Urinary bladder (tissue), 4 donors: ENCODE results near the gene FASTKD1. TPM values are rescaled to one million over a fixed set of nuclear protein-coding genes. Genes with fewer than 3 reads are reported as not detected.

ENCODE experiments used
- DNase-seq: peaks from one replicate; pipeline ENCODE4 v3.0.0-alpha.2; 2015; ENCODE audit errors: extremely low spot score
- H3K27ac ChIP-seq: one replicate; pipeline ENCODE4 v1.5.1; 2013; ENCODE audit warnings: low read depth, mild to moderate bottlenecking, moderate library complexity
- H3K36me3 ChIP-seq: one replicate; pipeline ENCODE4 v1.6.1; 2013; ENCODE audit warnings: mild to moderate bottlenecking, moderate library complexity; ENCODE audit not compliant: insufficient read depth
- H3K4me1 ChIP-seq: one replicate; pipeline ENCODE4 v1.6.1; 2013; ENCODE audit warnings: mild to moderate bottlenecking, moderate library complexity; ENCODE audit not compliant: insufficient read depth
- H3K4me3 ChIP-seq: one replicate; pipeline ENCODE4 v1.5.1; 2013; ENCODE audit warnings: low read depth, low read length
- WGBS: extraction: QIAGEN DNeasy Blood & Tissue Kit; methylation state at CpG from one replicate; pipeline ENCODE4 v1.1.7; 2013; 5-methylcytosine and 5-hydroxymethylcytosine counted together
- polyA plus RNA-seq: library from polyadenylated mRNA; stranded (reverse); fragments of 200-250 nt; gene quantifications from one replicate; pipeline ENCODE4 v1.2.3, GENCODE V29; 2013
- total RNA-seq: library from RNA; depleted of rRNA; stranded (reverse); fragments of >200 nt; gene quantifications from one replicate; pipeline ENCODE4 v1.2.3, GENCODE V29; 2014
- donor health status: healthy with polysubstance abuse.
- donor health status: healthy.

FASTKD1 gene
- total and polyA plus RNA-seq, 2 donors: 10.7 to 46.1 TPM

- WGBS: 60% methylated on average over 8 of the region's 8 CpGs
- H3K27ac ChIP-seq: no peak overlapping the region
- no peak overlapping the region for H3K4me3 ChIP-seq
- H3K36me3 ChIP-seq: no peaks in the 10 kb centered on the region
- peaks cover 2% of the 10 kb centered on the region for H3K4me1 ChIP-seq
- no peak for DNase-seq
Observed at GRCh38 chr2:169509955-169510354, 63.7 kb downstream of the FASTKD1 start.

DNA sequence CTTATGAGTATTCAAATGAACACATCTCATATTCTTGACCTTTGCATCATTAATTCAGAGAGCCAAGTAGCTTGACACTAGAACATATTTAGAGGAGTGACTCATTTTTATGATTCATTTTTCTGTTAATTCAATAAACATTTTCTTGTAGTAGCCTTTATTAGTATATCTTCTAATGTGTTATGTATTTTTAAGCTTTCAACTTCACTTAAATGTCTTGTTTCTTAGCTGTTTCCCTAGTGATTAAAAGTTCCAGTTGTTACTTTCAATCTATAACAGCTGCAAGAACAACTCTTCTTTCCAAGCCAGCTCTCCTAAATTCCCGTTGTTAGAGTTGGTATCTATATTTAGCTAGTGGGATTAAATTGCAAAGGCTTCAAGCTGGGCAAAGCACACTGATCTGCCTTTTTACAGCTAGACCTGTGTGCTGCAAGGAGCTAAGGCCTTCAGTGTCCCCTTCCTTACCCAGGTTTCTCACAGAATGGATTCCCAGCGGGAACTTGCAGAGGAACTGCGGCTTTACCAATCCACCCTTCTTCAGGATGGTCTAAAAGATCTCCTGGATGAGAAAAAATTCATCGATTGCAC is 64.3 kb downstream of the FASTKD1 start, which contains the start of gene KLHL41:
KLHL41 (plus strand) TSS at position 405 of the 588 bp plus-strand sequence; CDS start at position 482, 77 bp downstream.
- Histone ChIP-seq H3K4me3 (no peak within 1 kb of the TSS), H3K36me3 (no peaks in the 10 kb centered on the region), H3K27ac (no peak within 1 kb of the TSS), H3K4me1 (peaks cover 2% of the 10 kb centered on the region)
- 56% methylated on average over 4 of the region's 4 CpGs for WGBS
- DNase-seq: no peak

DNA sequence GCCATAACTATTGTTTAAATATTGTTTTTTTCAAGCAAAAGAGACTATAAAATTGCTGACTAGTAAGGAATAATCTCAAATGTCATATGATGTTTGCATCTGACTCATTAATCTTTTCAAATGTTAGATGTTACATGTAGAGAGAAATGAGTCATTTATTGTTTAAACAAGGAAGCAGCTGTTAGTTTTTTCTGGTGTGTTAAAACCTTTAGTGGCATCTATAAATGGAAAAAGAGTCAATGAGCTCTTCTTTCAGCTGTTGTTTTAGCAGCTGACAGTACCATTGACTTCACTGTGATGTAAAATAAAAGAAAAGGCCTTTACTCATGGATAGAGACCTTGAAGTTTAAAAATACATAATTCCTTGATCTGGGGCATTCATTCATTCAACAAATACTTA is 66.0 kb downstream of the FASTKD1 start:
- no peak for DNase-seq
- Histone ChIP-seq H3K4me3 (no peak overlapping the region), H3K36me3 (no peaks in the 10 kb centered on the region), H3K27ac (no peak overlapping the region), H3K4me1 (peaks cover 2% of the 10 kb centered on the region)

- DNase-seq: no peak
- no peak overlapping the region for H3K27ac ChIP-seq
- no peaks in the 10 kb centered on the region for H3K36me3 ChIP-seq
- no peak overlapping the region for H3K4me3 ChIP-seq
- WGBS: 98% methylated on average over 19 of the region's 19 CpGs
- peaks cover 1% of the 10 kb centered on the region for H3K4me1 ChIP-seq
Observed at GRCh38 chr2:169504651-169505050, 69.0 kb downstream of the FASTKD1 start.

DNA sequence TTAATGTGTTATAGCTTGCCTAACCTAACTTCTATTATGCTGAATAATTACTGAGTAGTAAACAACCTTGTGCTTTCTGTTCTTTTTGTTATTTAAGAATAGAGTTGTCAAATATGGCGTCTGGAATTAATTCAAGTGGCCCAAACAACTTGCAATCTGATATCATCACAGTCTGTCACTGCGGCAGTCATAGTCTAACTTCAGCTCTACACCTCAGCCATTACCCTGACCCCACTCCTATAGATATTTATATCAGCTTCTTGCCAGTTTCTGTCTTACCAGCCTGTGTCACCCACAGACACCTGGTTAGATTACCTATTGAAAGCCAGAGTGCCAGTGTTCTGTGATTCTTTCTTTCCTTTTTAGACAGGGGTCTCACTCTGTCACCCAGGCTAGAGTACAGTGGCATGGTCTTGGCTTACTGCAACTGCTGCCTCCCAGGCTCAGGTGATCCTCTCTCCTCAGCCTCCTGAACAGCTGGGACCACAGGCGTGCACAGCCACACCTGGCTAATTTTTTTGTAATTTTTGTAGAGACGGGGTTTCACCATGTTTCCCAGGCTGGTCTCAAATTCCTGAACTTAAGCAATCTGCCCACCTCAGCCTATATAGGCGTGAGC is 78.2 kb downstream of the FASTKD1 start:
- 95% methylated on average over 5 of the region's 5 CpGs for WGBS
- Histone ChIP-seq H3K4me3 (no peak overlapping the region), H3K4me1 (no peaks in the 10 kb centered on the region), H3K27ac (no peak overlapping the region), H3K36me3 (no peaks in the 10 kb centered on the region)
- no peak for DNase-seq

DNA sequence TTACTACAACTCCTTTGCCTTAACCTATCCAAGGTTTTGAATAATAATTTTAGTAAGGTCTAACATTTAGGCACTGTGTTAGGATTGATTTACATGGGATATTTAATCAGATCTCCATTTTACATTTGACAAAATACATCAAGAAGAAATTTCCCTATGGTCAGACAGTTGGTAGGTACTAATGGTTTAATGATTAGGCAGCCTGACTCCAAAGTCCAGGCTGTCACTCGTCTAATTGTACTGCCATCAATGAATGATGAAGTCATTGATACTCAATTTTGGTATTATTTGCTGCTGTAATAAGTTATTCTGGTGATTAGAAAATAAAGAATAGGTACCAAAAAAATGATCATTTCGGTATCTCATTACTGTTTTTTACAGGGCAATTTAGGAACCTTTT is 80.3 kb downstream of the FASTKD1 start:
- H3K36me3 ChIP-seq: no peaks in the 10 kb centered on the region
- no peak overlapping the region for H3K4me3 ChIP-seq
- H3K27ac ChIP-seq: no peak overlapping the region
- DNase-seq: no peak
- no peaks in the 10 kb centered on the region for H3K4me1 ChIP-seq
- 92% methylated on average over 2 of the region's 2 CpGs for WGBS

DNA sequence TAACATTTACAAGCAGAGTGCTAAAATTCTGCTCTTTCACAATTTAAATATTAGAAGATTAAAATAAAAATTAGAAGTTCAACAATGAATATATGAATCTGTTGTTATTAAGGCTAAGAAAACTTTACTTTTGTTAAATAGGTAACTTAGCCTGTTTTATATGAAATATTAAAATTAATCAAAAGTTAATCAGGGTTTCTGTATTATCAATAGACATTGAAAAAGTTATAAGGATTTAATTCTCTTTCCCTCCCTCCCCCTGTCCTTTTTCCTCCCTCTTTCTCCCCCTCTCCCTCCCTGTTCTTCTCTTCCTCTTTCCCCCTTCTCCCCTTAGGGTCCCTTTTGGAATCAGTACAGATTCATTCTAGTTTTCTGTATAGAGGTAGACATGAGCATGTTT is 82.3 kb downstream of the FASTKD1 start:
- Histone ChIP-seq H3K36me3 (no peaks in the 10 kb centered on the region), H3K4me1 (no peaks in the 10 kb centered on the region), H3K4me3 (no peak overlapping the region), H3K27ac (no peak overlapping the region)
- DNase-seq: no peak

GRCh38 chr2:169490834-169491233 is 82.8 kb downstream of the FASTKD1 start:
- DNase-seq: no peak
- H3K27ac ChIP-seq: no peak overlapping the region
- H3K36me3 ChIP-seq: no peaks in the 10 kb centered on the region
- no peak overlapping the region for H3K4me3 ChIP-seq
- no peaks in the 10 kb centered on the region for H3K4me1 ChIP-seq

GRCh38 chr2:169486487-169486886 is 87.2 kb downstream of the FASTKD1 start:
- Histone ChIP-seq H3K4me3 (no peak overlapping the region), H3K36me3 (peaks cover 2% of the 10 kb centered on the region), H3K4me1 (no peaks in the 10 kb centered on the region), H3K27ac (no peak overlapping the region)
- DNase-seq: no peak

DNA sequence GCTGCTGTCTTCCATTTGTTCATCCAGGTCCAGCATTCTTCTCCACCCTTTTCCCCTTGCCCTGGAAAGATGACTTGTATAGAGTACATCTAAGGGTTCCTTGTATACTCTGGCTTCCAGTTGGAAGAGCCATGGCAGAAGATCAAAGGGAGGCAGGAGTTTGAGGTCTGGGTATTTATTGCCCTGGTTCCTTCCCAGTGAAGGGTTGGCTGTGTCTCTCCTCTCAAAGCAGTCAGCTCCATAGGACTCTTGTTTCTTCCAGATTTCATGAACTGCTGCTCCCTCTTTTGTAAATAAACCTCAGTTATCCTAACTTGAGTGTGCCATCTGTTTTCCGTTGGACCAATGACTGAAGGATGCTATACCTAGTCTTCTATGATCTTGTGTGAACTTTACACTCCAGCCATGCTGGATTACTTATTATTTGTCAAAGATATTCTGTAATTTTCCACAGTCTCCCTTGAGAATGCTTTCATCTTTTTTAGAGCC is 88.0 kb downstream of the FASTKD1 start:
- no peaks in the 10 kb centered on the region for H3K4me1 ChIP-seq
- no peak for DNase-seq
- peaks cover 2% of the 10 kb centered on the region for H3K36me3 ChIP-seq
- H3K27ac ChIP-seq: no peak overlapping the region
- WGBS: 83% methylated on average over 1 of the region's 1 CpG
- H3K4me3 ChIP-seq: no peak overlapping the region

DNA sequence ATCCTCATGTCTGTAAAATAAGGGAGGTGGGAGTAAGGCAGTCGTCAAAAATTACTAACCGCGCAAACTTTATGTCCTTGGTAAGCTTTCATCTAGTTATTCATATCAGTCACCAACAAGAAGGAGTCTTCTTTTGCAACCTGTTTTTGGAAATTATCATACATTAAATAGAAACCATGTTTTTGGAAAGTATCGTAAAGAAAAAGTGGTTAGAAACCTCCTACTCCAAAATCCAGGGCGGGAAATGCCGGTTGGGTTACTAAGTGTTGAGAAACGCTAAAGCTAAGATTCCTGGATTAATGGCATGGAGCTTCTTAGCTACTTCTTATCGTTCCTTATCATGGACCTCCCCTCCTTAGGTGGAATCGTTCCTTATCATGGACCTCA is 93.6 kb downstream of the FASTKD1 start:
- 24% methylated on average over 9 of the region's 9 CpGs for WGBS
- Histone ChIP-seq H3K4me1 (no peaks in the 10 kb centered on the region), H3K27ac (no peak overlapping the region), H3K36me3 (peaks cover 2% of the 10 kb centered on the region), H3K4me3 (peak overlapping the region; percentile 70)
- DNase-seq: no peak

Other genes with a start within 250 kb of the FASTKD1 start
- gene LRP2, start 211.3 kb downstream of the FASTKD1 start, total RNA-seq: 0.26 TPM
- gene LRP2, start 211.3 kb downstream of the FASTKD1 start, polyA plus RNA-seq: not detected
- gene BBS5, start 94.4 kb downstream of the FASTKD1 start, total RNA-seq: 13.8 TPM
- 9.5 TPM for gene BBS5, start 94.4 kb downstream of the FASTKD1 start, polyA plus RNA-seq
- 88.7 TPM for gene KLHL41, start 64.2 kb downstream of the FASTKD1 start, total RNA-seq
- gene KLHL41, start 64.2 kb downstream of the FASTKD1 start, polyA plus RNA-seq: 4.8 TPM
- 80.3 TPM for gene PPIG, start 10.5 kb upstream of the FASTKD1 start, total RNA-seq
- 36.7 TPM for gene PPIG, start 10.5 kb upstream of the FASTKD1 start, polyA plus RNA-seq
- gene CFAP210, start 120.5 kb upstream of the FASTKD1 start, total RNA-seq: not detected
- 0.05 TPM for gene CFAP210, start 120.5 kb upstream of the FASTKD1 start, polyA plus RNA-seq
- 15.8 TPM for gene PHOSPHO2, start 120.6 kb upstream of the FASTKD1 start, total RNA-seq
- 4.6 TPM for gene PHOSPHO2, start 120.6 kb upstream of the FASTKD1 start, polyA plus RNA-seq
- 62.5 TPM for gene KLHL23, start 160.0 kb upstream of the FASTKD1 start, total RNA-seq
- gene KLHL23, start 160.0 kb upstream of the FASTKD1 start, polyA plus RNA-seq: 25.5 TPM
- 100 TPM for gene SSB, start 225.0 kb upstream of the FASTKD1 start, total RNA-seq
- gene SSB, start 225.0 kb upstream of the FASTKD1 start, polyA plus RNA-seq: 91.4 TPM